A673 (cell line): ENCODE results near the gene WDR82.

ENCODE experiments used
- EZH2 ChIP-seq: fragments of 200-600 bp; sonication (generic); IDR thresholded peaks from 2 replicates; pipeline ENCODE4 v1.6.1; 2017; ENCODE audit warnings: borderline replicate concordance, low read depth, mild to moderate bottlenecking, mixed read lengths, antibody characterized with exemption, low read length; ENCODE audit not compliant: poor library complexity, severe bottlenecking
- TF ChIP-seq, protein P1 (sequence below): fragments of 300-800, 200-600 bp; sonication (generic); conservative IDR thresholded peaks from 2 replicates; pipeline ENCODE4 v1.5.1; 2017; ENCODE audit warnings: low read depth, mild to moderate bottlenecking, antibody characterized with exemption, low read length, moderate library complexity, mixed read lengths

DNA sequence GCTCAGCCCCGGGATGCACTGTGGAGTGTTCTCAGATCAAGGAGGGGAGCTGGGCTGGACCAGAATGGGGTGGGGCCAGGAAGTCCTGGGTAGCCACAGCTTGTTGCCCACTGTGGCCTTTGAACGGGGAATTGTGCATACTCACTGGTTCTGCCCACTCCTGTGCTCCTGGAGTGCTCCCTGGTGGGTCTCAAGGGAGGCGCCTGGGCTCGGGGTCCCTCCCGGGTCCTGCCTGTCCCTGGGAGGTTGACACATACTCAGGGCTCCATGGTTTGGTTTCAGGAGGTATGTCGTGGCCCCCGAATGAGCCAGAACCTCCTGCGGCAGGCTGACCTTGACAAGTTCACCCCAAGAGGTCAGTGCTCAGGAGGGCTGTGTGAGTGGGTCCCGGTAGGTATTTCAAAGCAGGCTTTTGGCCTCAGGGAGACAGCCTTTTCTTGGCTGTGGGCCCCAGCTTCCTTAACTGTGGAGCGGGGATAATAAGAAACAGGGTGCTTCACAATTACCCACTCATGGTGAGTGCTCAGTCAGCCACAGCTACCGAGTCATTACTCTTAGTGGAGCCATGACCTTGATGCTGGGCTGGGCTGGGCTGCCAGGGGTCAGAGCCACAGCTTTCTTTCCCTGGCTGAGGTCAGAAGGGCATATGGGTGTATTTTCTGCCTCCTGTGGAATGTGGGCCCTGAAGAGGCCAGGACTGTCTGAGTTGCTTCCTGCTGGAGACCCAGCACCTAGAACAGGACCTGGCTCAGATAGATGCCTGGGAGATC lies 45.3 kb upstream of the WDR82 start:
- TF ChIP-seq, protein P1, sequence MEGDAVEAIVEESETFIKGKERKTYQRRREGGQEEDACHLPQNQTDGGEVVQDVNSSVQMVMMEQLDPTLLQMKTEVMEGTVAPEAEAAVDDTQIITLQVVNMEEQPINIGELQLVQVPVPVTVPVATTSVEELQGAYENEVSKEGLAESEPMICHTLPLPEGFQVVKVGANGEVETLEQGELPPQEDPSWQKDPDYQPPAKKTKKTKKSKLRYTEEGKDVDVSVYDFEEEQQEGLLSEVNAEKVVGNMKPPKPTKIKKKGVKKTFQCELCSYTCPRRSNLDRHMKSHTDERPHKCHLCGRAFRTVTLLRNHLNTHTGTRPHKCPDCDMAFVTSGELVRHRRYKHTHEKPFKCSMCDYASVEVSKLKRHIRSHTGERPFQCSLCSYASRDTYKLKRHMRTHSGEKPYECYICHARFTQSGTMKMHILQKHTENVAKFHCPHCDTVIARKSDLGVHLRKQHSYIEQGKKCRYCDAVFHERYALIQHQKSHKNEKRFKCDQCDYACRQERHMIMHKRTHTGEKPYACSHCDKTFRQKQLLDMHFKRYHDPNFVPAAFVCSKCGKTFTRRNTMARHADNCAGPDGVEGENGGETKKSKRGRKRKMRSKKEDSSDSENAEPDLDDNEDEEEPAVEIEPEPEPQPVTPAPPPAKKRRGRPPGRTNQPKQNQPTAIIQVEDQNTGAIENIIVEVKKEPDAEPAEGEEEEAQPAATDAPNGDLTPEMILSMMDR, result no peak
- TF ChIP-seq EZH2, result no peak
